HCEC 1CT (cell line): ENCODE measurements around the gene FAM32A.

ENCODE experiments used
- DNase-seq: peaks from one replicate; pipeline ENCODE4 v3.0.0-alpha.2; 2017

FAM32A gene

GRCh38 chr19:16185123-16185767, at the start of gene FAM32A:
Gene FAM32A, plus strand, starts transcription at chr19:16185410. Its CDS starts 33 bp downstream, at chr19:16185443.
- DNase-seq, result peak; percentile 99

GRCh38 chr19:16135430-16136127, 49.6 kb upstream of the FAM32A start:
- no peak for DNase-seq

GRCh38 chr19:16136185-16136999, 48.8 kb upstream of the FAM32A start:
- DNase-seq, result no peak

- DNase-seq, result no peak
Observed at GRCh38 chr19:16139752-16140151, 45.5 kb upstream of the FAM32A start.

- DNase-seq, result no peak
Observed at GRCh38 chr19:16141043-16141442, 44.2 kb upstream of the FAM32A start.

GRCh38 chr19:16142032-16142580, 43.1 kb upstream of the FAM32A start:
- DNase-seq, result no peak

- no peak for DNase-seq
Observed at GRCh38 chr19:16143399-16144215, 41.6 kb upstream of the FAM32A start, which contains the start of gene HSH2D. Gene HSH2D, plus strand, starts transcription at chr19:16143685. Its CDS starts 5,066 bp downstream, at chr19:16148751.

- no peak for DNase-seq
Observed at GRCh38 chr19:16144216-16144581, 41.0 kb upstream of the FAM32A start.

GRCh38 chr19:16146112-16146511, 39.1 kb upstream of the FAM32A start:
- DNase-seq, result no peak

- DNase-seq, result no peak
Observed at GRCh38 chr19:16148443-16149229, 36.6 kb upstream of the FAM32A start.

- no peak for DNase-seq
Observed at GRCh38 chr19:16153582-16154336, 31.5 kb upstream of the FAM32A start.

GRCh38 chr19:16154557-16154956, 30.7 kb upstream of the FAM32A start:
- no peak for DNase-seq

- DNase-seq, result no peak
Observed at GRCh38 chr19:16155128-16155527, 30.1 kb upstream of the FAM32A start.

- DNase-seq, result no peak
Observed at GRCh38 chr19:16156904-16157303, 28.3 kb upstream of the FAM32A start.

- DNase-seq, result no peak
Observed at GRCh38 chr19:16157601-16158000, 27.6 kb upstream of the FAM32A start.

- no peak for DNase-seq
Observed at GRCh38 chr19:16159655-16160054, 25.6 kb upstream of the FAM32A start.

- DNase-seq, result no peak
Observed at GRCh38 chr19:16160445-16160942, 24.7 kb upstream of the FAM32A start.

- peak; percentile 84 for DNase-seq
Observed at GRCh38 chr19:16160943-16161560, 24.2 kb upstream of the FAM32A start.

GRCh38 chr19:16161840-16162239, 23.4 kb upstream of the FAM32A start:
- DNase-seq, result peak; percentile 91

GRCh38 chr19:16164222-16164890, 20.9 kb upstream of the FAM32A start:
- no peak for DNase-seq
